ENCODE results near the gene DCHS2. TPM values are rescaled to one million over a fixed set of nuclear protein-coding genes. Genes with fewer than 3 reads are reported as not detected.

The DCHS2 gene
- total and polyA plus RNA-seq, 10 of the 15 experiments (the other 5 are each of a cell fraction or from before 2014, with no cell fraction given), result 0.01 to 0.31 (median 0.06) TPM; not detected in 3

GRCh38 chr4:154485127-154485773, 6.3 kb downstream of the DCHS2 start (continued):
- no peak for TF ChIP-seq NR2C1 (IDR thresholded peaks at IDR 0.05)
- no peak for TF ChIP-seq TARDBP (IDR thresholded peaks at IDR 0.05; ENCODE audit: borderline replicate concordance)
- no peak for TF ChIP-seq YBX1 (IDR thresholded peaks at IDR 0.05)
- no peak for TF ChIP-seq FOS (IDR thresholded peaks at IDR 0.05; ENCODE audit: borderline replicate concordance, extremely low read depth, insufficient read length)
- peak; percentile 98 for TF ChIP-seq SPI1 (IDR thresholded peaks at IDR 0.05; ENCODE audit: borderline replicate concordance, insufficient read depth, low read depth, low read length)
- TF ChIP-seq ZBTB33 (IDR thresholded peaks at IDR 0.05), result no peak
- TF ChIP-seq HDAC2 (IDR thresholded peaks at IDR 0.05), result no peak
- TF ChIP-seq ZSCAN29 (IDR thresholded peaks at IDR 0.05), result no peak
- peak; percentile 23; the same call in 1 of the 2 replicates for TF ChIP-seq ATF2 (IDR thresholded peaks at IDR 0.05; ENCODE audit: low read length)
- TF ChIP-seq ZNF384 (IDR thresholded peaks at IDR 0.05; ENCODE audit: borderline replicate concordance, low read depth, low read length), result no peak
- peak in 1 of 2 experiments; percentile 82; a peak in 2 of 4 replicates for TF ChIP-seq EP300 (IDR thresholded peaks at IDR 0.05; ENCODE audit: borderline replicate concordance in 1 of 2, control insufficient read depth in 1 of 2, low read depth in 2 of 2, low read length in 2 of 2)
- no peak for TF ChIP-seq SKIL (IDR thresholded peaks at IDR 0.05; ENCODE audit: low read depth, poor library complexity, severe bottlenecking)
- no peak for TF ChIP-seq SIN3A (IDR thresholded peaks at IDR 0.05; ENCODE audit: low read depth, low read length)
- TF ChIP-seq ATF7 (IDR thresholded peaks at IDR 0.05; ENCODE audit: low read depth), result 0 out of 2 replicates have a peak, but pooled peaks have one; percentile 15
- TF ChIP-seq NR2F1 (conservative IDR thresholded peaks at IDR 0.05), result no peak; the same call in 1 of the 2 replicates
- TF ChIP-seq CEBPZ (IDR thresholded peaks at IDR 0.05; ENCODE audit: low read depth, low read length), result no peak
- TF ChIP-seq ATF3 (IDR thresholded peaks at IDR 0.05; ENCODE audit: borderline replicate concordance, extremely low read depth, low read depth, low read length), result no peak
- no peak for TF ChIP-seq POU2F2 (IDR thresholded peaks at IDR 0.05; ENCODE audit: borderline replicate concordance, low read depth, low read length)
- peak; percentile 93 to 96 for TF ChIP-seq IKZF2 (IDR thresholded peaks at IDR 0.05)
- TF ChIP-seq STAT3 (IDR thresholded peaks at IDR 0.05; ENCODE audit: low read depth, low read length), result 0 out of 2 replicates have a peak, but pooled peaks have one; percentile 30
- peak; percentile 53; the same call in 1 of the 2 replicates for TF ChIP-seq BMI1 (IDR thresholded peaks at IDR 0.05; ENCODE audit: borderline replicate concordance)
- no peak for TF ChIP-seq HDGF (IDR thresholded peaks at IDR 0.05)

Measured in GM12878 (cell line).